IPS-15b (cell line): ENCODE measurements around the gene RAC3.

ENCODE experiments used
- H3K27me3 ChIP-seq: one replicate; pipeline ENCODE4 v1.6.1; 2013; ENCODE audit warnings: low read length; ENCODE audit not compliant: control insufficient read depth, insufficient read depth
- H3K36me3 ChIP-seq: one replicate; pipeline ENCODE4 v1.6.1; 2013; ENCODE audit warnings: low read length; ENCODE audit not compliant: control insufficient read depth, insufficient read depth
- H3K4me1 ChIP-seq: one replicate; pipeline ENCODE4 v1.6.1; 2013; ENCODE audit warnings: mild to moderate bottlenecking, low read length; ENCODE audit not compliant: control insufficient read depth, insufficient read depth
- H3K4me3 ChIP-seq: one replicate; pipeline ENCODE4 v1.5.1; 2013; ENCODE audit warnings: low read depth, low read length
- H3K9ac ChIP-seq: one replicate; pipeline ENCODE4 v1.6.1; 2013; ENCODE audit warnings: low read depth, mild to moderate bottlenecking, low read length
- H3K9me3 ChIP-seq: one replicate; pipeline ENCODE4 v1.6.1; 2013; ENCODE audit warnings: mild to moderate bottlenecking, low read length; ENCODE audit not compliant: control insufficient read depth, insufficient read depth

The RAC3 gene

DNA sequence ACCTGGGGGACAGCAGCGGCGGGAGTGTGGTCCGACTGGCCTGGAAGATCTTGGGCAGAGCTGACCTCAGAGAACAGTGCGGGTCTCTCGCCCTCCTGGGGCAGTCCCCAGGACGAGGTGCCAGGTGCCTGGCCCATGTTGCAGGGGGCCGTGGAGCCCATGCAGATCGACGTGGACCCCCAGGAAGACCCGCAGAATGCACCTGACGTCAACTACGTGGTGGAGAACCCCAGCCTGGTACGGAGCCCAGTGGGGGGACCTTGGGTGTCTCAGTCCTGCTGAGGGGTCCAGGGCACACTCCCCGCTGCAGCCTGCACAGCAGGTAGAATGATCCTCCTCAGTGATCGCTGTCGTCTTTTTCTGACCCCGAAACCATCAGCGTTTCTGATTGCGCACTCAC is 21.7 kb downstream of the RAC3 start:
- Histone ChIP-seq H3K36me3 (peaks cover 61% of the 10 kb centered on the region), H3K4me1 (no peaks in the 10 kb centered on the region), H3K9ac (no peak overlapping the region), H3K4me3 (no peak overlapping the region), H3K27me3 (no peaks in the 10 kb centered on the region), H3K9me3 (no peaks in the 10 kb centered on the region)

- no peaks in the 10 kb centered on the region for H3K27me3 ChIP-seq
- H3K4me3 ChIP-seq, result no peak overlapping the region
- no peak overlapping the region for H3K9ac ChIP-seq
- no peaks in the 10 kb centered on the region for H3K9me3 ChIP-seq
- H3K4me1 ChIP-seq, result no peaks in the 10 kb centered on the region
- peaks cover 64% of the 10 kb centered on the region for H3K36me3 ChIP-seq
These were observed 22.2 kb downstream of the RAC3 start for GRCh38 chr17:82053556-82054263.

DNA sequence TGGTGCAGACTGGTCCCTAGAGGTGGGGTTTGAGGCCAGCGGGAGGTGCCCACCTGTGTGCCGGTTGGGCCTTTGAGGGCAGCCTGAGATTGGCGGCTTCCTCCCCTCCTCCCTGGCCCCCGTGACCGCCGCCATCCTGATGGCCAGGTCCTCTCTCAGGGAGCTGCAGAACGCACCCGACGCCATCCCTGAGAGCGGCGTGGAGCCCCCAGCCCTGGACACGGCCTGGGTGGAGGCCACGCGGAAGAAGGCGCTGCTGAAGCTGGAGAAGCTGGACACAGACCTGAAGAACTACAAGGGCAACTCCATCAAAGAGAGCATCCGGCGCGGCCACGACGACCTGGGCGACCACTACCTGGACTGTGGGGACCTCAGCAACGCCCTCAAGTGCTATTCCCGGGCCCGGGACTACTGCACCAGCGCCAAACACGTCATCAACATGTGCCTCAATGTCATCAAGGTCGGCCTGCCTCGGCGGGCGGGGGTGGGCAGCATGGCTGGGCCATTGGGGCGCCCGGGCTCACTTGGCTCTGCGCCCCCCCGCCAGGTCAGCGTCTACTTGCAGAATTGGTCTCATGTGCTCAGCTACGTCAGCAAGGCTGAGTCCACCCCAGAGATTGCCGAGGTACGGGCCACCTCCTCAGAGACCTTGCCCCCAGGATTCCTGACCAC is 23.0 kb downstream of the RAC3 start:
- no peak overlapping the region for H3K4me3 ChIP-seq
- H3K27me3 ChIP-seq, result no peaks in the 10 kb centered on the region
- H3K36me3 ChIP-seq, result peaks cover 68% of the 10 kb centered on the region
- no peak overlapping the region for H3K9ac ChIP-seq
- H3K9me3 ChIP-seq, result no peaks in the 10 kb centered on the region
- H3K4me1 ChIP-seq, result no peaks in the 10 kb centered on the region

GRCh38 chr17:82055023-82055964 is 23.8 kb downstream of the RAC3 start:
- Histone ChIP-seq H3K4me1 (no peaks in the 10 kb centered on the region), H3K27me3 (no peaks in the 10 kb centered on the region), H3K9me3 (no peaks in the 10 kb centered on the region), H3K4me3 (no peak overlapping the region), H3K9ac (no peak overlapping the region), H3K36me3 (peaks cover 68% of the 10 kb centered on the region)

DNA sequence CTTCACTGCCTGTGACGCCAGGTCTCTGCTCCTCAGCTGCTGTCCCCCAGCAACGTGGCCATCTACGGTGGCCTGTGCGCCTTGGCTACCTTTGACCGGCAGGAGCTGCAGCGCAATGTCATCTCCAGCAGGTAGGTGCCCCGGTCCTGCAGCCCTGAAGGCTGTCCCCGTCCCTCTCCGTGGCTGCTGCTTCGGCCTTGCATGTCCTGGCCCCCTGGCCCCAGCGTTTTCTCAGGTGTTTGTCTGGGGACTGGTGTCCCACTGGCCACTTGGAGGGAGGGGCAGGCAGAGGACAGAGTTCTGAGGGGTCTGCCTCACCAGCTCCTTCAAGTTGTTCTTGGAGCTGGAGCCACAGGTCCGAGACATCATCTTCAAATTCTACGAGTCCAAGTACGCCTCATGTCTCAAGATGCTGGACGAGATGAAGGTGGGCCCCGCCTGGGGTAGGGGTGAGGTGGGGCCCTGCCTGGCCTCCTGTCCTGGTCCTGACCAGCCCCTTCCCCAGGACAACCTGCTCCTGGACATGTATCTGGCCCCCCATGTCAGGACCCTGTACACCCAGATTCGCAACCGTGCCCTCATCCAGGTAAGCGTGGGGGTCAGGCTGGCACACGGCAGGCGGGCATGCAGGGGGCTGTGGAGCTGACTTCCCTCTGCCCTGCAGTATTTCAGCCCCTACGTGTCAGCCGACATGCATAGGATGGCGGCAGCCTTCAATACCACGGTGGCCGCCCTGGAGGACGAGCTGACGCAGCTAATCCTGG is 24.7 kb downstream of the RAC3 start:
- no peak overlapping the region for H3K4me3 ChIP-seq
- no peak overlapping the region for H3K9ac ChIP-seq
- H3K9me3 ChIP-seq, result no peaks in the 10 kb centered on the region
- peaks cover 73% of the 10 kb centered on the region for H3K36me3 ChIP-seq
- no peaks in the 10 kb centered on the region for H3K27me3 ChIP-seq
- no peaks in the 10 kb centered on the region for H3K4me1 ChIP-seq

- Histone ChIP-seq H3K4me1 (no peaks in the 10 kb centered on the region), H3K27me3 (no peaks in the 10 kb centered on the region), H3K9me3 (no peaks in the 10 kb centered on the region), H3K9ac (no peak overlapping the region), H3K4me3 (no peak overlapping the region), H3K36me3 (peaks cover 80% of the 10 kb centered on the region)
These were observed 25.5 kb downstream of the RAC3 start for GRCh38 chr17:82056729-82057621.

DNA sequence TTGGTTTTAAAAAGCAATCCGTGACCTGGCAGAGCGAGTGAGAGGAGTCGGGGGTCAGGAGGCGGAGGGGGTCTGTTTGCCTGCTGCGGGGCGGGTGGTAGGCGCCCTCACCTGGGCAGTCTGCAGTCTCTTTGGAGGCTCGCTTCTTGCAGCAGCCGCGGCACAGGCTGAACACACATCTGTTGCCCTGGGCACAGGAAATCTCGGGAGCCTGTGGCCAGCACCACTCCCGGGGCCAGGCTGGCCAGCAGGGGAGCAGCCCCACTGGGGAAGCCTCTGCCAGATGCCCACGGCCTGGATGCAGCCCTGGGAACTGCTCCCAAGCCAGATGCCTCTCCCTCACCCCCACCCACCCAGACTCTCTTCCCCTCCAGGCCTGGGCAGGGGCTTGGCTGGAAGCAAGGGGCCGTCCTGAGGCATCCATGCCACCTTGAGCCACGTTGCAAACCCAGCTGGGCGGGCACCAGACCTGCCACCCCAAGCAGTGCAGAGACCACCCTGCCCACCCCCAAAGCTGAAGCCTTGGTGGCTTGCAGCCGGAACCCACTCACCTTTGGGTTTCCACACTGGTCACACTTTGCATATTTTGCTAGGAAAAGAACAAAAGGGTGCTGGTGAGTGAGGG is 26.9 kb downstream of the RAC3 start:
- no peaks in the 10 kb centered on the region for H3K9me3 ChIP-seq
- no peaks in the 10 kb centered on the region for H3K27me3 ChIP-seq
- H3K9ac ChIP-seq, result no peak overlapping the region
- H3K36me3 ChIP-seq, result peaks cover 89% of the 10 kb centered on the region
- H3K4me3 ChIP-seq, result no peak overlapping the region
- H3K4me1 ChIP-seq, result no peaks in the 10 kb centered on the region

DNA sequence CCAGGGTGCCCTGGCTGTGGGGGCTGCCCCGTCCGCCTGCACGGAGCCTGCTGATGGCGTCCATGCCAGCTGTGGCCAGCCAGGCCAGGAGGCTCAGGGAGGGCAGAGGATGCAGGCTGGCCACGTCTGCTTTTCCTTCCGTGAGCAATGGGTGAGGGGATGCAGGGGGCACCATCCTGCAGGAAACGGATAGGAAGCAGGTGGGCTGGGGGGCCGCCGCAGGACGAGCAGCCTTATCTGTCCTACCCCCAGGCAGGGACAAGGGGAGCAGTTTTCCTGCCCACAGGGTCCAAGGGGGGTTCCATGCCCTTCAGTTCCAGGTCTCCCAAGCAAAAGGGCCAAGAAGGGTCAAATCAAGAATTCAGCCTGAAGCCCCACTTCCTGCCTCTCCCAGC is 27.4 kb downstream of the RAC3 start:
- Histone ChIP-seq H3K27me3 (no peaks in the 10 kb centered on the region), H3K4me1 (no peaks in the 10 kb centered on the region), H3K9me3 (no peaks in the 10 kb centered on the region), H3K9ac (no peak overlapping the region), H3K36me3 (peaks cover 89% of the 10 kb centered on the region), H3K4me3 (no peak overlapping the region)

DNA sequence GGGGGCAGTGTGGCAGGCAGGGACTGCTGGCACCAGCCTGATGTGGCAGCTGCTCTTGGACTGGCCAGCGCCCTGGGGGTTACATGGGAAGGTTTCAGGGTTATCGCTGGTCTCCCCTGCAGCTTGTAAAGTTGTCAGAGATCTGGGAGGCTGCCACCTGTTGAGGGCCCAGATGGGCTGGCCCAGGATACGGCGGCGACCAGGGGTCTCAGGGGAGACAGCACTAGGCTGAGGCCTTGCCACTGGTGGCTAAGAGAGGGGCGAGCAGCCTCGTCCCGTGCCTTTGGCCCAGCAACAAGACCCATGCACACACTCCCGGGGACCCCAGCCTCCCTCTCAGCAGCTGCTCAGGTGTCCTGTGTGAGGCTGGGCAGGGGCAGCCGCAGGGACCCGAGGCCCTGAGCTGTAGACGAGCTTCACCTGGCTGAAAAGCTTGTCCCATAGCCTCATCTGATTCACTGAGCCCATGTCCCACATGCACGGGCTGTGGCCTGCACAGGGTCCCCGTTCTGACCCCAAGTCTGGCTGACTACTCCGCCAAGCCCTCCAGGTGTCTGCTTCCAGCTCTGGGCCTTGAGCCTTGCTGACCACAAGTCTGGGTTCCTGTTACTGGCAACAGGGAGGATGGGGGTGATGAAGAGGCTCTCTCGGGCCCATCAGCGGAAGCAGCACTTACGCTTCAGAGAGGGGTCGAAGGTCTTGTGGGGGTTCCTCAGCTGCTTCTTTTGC is 28.0 kb downstream of the RAC3 start:
- H3K9me3 ChIP-seq, result no peaks in the 10 kb centered on the region
- H3K36me3 ChIP-seq, result peaks cover 84% of the 10 kb centered on the region
- H3K9ac ChIP-seq, result no peak overlapping the region
- peaks cover 2% of the 10 kb centered on the region for H3K4me1 ChIP-seq
- H3K27me3 ChIP-seq, result no peaks in the 10 kb centered on the region
- H3K4me3 ChIP-seq, result no peak overlapping the region

DNA sequence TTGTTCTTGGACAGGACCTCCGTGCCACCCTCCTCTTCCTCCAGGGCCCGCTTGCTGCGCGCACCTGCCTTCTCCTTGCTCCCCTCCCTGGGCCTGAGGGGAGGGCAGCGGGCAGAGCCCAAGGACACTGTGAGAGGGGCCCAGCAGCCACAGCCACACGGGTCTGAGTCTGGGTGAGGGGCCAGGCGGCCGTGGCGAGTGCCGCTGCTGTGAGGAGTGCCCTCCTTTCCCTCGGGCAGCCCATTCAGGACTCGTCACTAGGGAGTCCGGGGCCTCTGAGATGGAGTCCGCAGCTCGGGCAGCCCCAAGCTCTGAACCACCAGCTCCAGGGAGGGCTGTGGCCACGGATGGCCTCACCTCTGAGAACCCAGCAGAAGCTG is 28.5 kb downstream of the RAC3 start:
- Histone ChIP-seq H3K4me3 (no peak overlapping the region), H3K4me1 (peaks cover 2% of the 10 kb centered on the region), H3K9ac (no peak overlapping the region), H3K9me3 (no peaks in the 10 kb centered on the region), H3K36me3 (peaks cover 78% of the 10 kb centered on the region), H3K27me3 (no peaks in the 10 kb centered on the region)
